Measurements from ENCODE around the gene SEMA3C.

DNA sequence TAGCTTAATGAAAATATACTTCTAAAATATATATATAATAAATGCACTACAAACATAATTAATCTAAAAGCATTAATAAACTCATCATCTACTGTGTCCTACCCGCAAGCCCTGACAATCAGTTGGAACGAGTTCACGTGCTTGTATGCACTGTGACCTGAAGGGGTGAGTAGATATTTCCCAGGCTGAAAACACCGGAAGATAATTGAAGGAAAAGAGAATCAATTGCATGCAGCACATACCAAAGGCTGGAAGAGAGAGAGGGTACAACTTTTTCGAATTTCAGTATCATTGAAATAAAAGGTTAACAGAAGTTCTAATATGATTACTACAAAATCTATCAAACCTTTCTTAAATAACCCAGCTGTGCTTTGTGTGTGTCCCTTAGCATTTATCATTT, 94.6 kb downstream of the SEMA3C start:
- TF ChIP-seq, protein P1, sequence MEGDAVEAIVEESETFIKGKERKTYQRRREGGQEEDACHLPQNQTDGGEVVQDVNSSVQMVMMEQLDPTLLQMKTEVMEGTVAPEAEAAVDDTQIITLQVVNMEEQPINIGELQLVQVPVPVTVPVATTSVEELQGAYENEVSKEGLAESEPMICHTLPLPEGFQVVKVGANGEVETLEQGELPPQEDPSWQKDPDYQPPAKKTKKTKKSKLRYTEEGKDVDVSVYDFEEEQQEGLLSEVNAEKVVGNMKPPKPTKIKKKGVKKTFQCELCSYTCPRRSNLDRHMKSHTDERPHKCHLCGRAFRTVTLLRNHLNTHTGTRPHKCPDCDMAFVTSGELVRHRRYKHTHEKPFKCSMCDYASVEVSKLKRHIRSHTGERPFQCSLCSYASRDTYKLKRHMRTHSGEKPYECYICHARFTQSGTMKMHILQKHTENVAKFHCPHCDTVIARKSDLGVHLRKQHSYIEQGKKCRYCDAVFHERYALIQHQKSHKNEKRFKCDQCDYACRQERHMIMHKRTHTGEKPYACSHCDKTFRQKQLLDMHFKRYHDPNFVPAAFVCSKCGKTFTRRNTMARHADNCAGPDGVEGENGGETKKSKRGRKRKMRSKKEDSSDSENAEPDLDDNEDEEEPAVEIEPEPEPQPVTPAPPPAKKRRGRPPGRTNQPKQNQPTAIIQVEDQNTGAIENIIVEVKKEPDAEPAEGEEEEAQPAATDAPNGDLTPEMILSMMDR (IDR thresholded peaks at IDR 0.05): no peak
- TF ChIP-seq POLR2A (IDR thresholded peaks at IDR 0.05; ENCODE audit: low read depth) (no peak), POLR2AphosphoS5 (IDR thresholded peaks at IDR 0.05) (no peak), EP300 (IDR thresholded peaks at IDR 0.05) (no peak)
